PFSK-1 (cell line): ENCODE data around the gene MMP2.

ENCODE experiments used
- POLR2AphosphoS5 ChIP-seq: IDR thresholded peaks from 2 replicates; pipeline ENCODE4 v1.6.1; 2012; ENCODE audit warnings: low read depth, mild to moderate bottlenecking, control low read depth, low read length, moderate library complexity
- SIN3A ChIP-seq: IDR thresholded peaks from 2 replicates; pipeline ENCODE4 v1.6.1; 2012; ENCODE audit warnings: mild to moderate bottlenecking, low read length, moderate library complexity, borderline replicate concordance; ENCODE audit not compliant: insufficient read depth
- TAF1 ChIP-seq: IDR thresholded peaks from 2 replicates; pipeline ENCODE4 v1.6.1; 2012; ENCODE audit warnings: low read length, control low read depth, borderline replicate concordance; ENCODE audit not compliant: insufficient read depth
- TF ChIP-seq, protein P1 (sequence below), 2 experiments: IDR thresholded peaks; 2 replicates each; pipeline versions ENCODE4 v1.6.1 to v1.8.0; 2011 to 2012; ENCODE audit warnings: low read depth in 2 of 2, low read length in 2 of 2, control low read depth in 1 of 2, inconsistent platforms in 1 of 2, mild to moderate bottlenecking in 1 of 2, moderate library complexity in 1 of 2; ENCODE audit not compliant: insufficient read depth in 1 of 2

DNA sequence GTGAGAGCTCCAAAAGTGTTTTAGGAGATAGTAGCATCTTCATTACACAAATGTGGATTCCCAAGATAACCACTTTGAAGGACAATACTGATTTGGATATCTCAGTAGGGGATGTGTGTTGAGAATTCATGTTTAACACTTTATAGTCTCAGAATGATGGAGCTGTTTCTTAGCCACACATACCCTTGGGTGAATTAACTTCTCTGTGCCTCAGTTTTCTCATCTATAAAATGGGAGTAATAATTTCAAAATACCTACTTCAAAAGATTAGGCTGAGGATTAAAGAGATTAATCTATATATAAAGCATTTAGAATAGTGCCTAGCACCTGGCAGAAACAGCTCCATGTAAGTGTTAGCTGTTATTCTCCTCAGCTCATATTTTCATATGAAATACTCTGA, 48.9 kb downstream of the MMP2 start:
- TF ChIP-seq TAF1 = no peak
- TF ChIP-seq SIN3A = no peak
- TF ChIP-seq, protein P1, sequence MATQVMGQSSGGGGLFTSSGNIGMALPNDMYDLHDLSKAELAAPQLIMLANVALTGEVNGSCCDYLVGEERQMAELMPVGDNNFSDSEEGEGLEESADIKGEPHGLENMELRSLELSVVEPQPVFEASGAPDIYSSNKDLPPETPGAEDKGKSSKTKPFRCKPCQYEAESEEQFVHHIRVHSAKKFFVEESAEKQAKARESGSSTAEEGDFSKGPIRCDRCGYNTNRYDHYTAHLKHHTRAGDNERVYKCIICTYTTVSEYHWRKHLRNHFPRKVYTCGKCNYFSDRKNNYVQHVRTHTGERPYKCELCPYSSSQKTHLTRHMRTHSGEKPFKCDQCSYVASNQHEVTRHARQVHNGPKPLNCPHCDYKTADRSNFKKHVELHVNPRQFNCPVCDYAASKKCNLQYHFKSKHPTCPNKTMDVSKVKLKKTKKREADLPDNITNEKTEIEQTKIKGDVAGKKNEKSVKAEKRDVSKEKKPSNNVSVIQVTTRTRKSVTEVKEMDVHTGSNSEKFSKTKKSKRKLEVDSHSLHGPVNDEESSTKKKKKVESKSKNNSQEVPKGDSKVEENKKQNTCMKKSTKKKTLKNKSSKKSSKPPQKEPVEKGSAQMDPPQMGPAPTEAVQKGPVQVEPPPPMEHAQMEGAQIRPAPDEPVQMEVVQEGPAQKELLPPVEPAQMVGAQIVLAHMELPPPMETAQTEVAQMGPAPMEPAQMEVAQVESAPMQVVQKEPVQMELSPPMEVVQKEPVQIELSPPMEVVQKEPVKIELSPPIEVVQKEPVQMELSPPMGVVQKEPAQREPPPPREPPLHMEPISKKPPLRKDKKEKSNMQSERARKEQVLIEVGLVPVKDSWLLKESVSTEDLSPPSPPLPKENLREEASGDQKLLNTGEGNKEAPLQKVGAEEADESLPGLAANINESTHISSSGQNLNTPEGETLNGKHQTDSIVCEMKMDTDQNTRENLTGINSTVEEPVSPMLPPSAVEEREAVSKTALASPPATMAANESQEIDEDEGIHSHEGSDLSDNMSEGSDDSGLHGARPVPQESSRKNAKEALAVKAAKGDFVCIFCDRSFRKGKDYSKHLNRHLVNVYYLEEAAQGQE (IDR thresholded peaks at IDR 0.05; ENCODE audit: insufficient read depth in 1 of 2, low read depth in 2 of 2, low read length in 2 of 2) = no peak
- TF ChIP-seq POLR2AphosphoS5 = no peak
